MM.1S (cell line): ENCODE results near the gene CDK5RAP1.

ENCODE experiments used
- DNase-seq: peaks from one replicate; pipeline ENCODE4 v3.0.0-alpha.2; 2015
- H2AFZ ChIP-seq: fragments of 300-600 bp; sonication (generic); 2 replicates; pipeline ENCODE4 v1.6.0; 2016; ENCODE audit warnings: antibody characterized with exemption, low read length
- H3F3A ChIP-seq: fragments of 300-600 bp; sonication (generic); 2 replicates; pipeline ENCODE4 v1.6.1; 2016; ENCODE audit warnings: mild to moderate bottlenecking, antibody characterized with exemption, low read length, moderate library complexity, mixed read lengths; ENCODE audit not compliant: insufficient read depth
- H3K27ac ChIP-seq: fragments of 300-600 bp; sonication (generic); 2 replicates; pipeline ENCODE4 v1.5.1; 2016; ENCODE audit warnings: mild to moderate bottlenecking, low read length
- H3K27me3 ChIP-seq: fragments of 300-600 bp; sonication (generic); replicated peaks from 2 replicates; pipeline ENCODE4 v1.6.0; 2016; ENCODE audit warnings: low read length; ENCODE audit not compliant: insufficient read depth
- H3K36me3 ChIP-seq: fragments of 300-600 bp; sonication (generic); replicated peaks from 2 replicates; pipeline ENCODE4 v1.6.1; 2016; ENCODE audit warnings: mild to moderate bottlenecking, low read length, mixed read lengths; ENCODE audit not compliant: insufficient read depth
- H3K4me1 ChIP-seq: fragments of 300-600 bp; sonication (generic); 2 replicates; pipeline ENCODE4 v1.6.1; 2016; ENCODE audit warnings: low read length, mixed read lengths
- H3K4me2 ChIP-seq: fragments of 300-600 bp; sonication (generic); 2 replicates; pipeline ENCODE4 v1.6.0; 2016; ENCODE audit warnings: low read depth, low read length
- H3K4me3 ChIP-seq: fragments of 300-600 bp; sonication (generic); 2 replicates; pipeline ENCODE4 v1.5.1; 2016; ENCODE audit warnings: low read length, mixed read lengths
- H3K79me2 ChIP-seq: fragments of 300-600 bp; sonication (generic); 2 replicates; pipeline ENCODE4 v1.6.1; 2016; ENCODE audit warnings: mixed run types, low read length, mixed read lengths
- H3K9ac ChIP-seq: fragments of 300-600 bp; sonication (generic); 2 replicates; pipeline ENCODE4 v1.6.1; 2016; ENCODE audit warnings: low read length, mixed read lengths
- H3K9me2 ChIP-seq: fragments of 300-600 bp; sonication (generic); replicated peaks from 2 replicates; pipeline ENCODE4 v1.6.1; 2016; ENCODE audit warnings: mild to moderate bottlenecking, low read length, mixed read lengths; ENCODE audit not compliant: insufficient read depth
- H3K9me3 ChIP-seq: fragments of 300-600 bp; sonication (generic); replicated peaks from 2 replicates; pipeline ENCODE4 v1.6.1; 2016; ENCODE audit warnings: mild to moderate bottlenecking, low read length, mixed read lengths; ENCODE audit not compliant: insufficient read depth
- H4K20me1 ChIP-seq: fragments of 300-600 bp; sonication (generic); 2 replicates; pipeline ENCODE4 v1.6.1; 2016; ENCODE audit warnings: mild to moderate bottlenecking, low read length, moderate library complexity, mixed read lengths; ENCODE audit not compliant: insufficient read depth
- CTCF ChIP-seq: fragments of 300-600 bp; sonication (generic); IDR thresholded peaks from 2 replicates; pipeline ENCODE4 v1.5.1; 2016; ENCODE audit warnings: antibody characterized with exemption, low read length, mixed read lengths
- EZH2 ChIP-seq: fragments of 300-600 bp; sonication (generic); optimal IDR thresholded peaks from 2 replicates; pipeline ENCODE3; 2017; ENCODE audit warnings: low read depth, mild to moderate bottlenecking, antibody characterized with exemption, low read length, mixed read lengths
- EZH2phosphoT487 ChIP-seq: fragments of 300-600 bp; sonication (generic); IDR thresholded peaks from 2 replicates; pipeline ENCODE4 v1.6.1; 2018; ENCODE audit warnings: antibody characterized with exemption, low read length

Gene CDK5RAP1

GRCh38 chr20:33410081-33410742, 8.9 kb upstream of the CDK5RAP1 start:
- Histone ChIP-seq H3F3A (no peaks in the 10 kb centered on the region), H4K20me1 (no peaks in the 10 kb centered on the region), H3K27me3 (no peaks in the 10 kb centered on the region), H3K9me2 (no peaks in the 10 kb centered on the region), H3K79me2 (no peaks in the 10 kb centered on the region), H3K4me3 (no peak overlapping the region), H3K9ac (no peak overlapping the region), H3K36me3 (no peaks in the 10 kb centered on the region), H3K27ac (no peak overlapping the region), H3K4me1 (no peaks in the 10 kb centered on the region), H3K4me2 (no peak overlapping the region), H2AFZ (no peak overlapping the region), H3K9me3 (no peaks in the 10 kb centered on the region)
- no peak for DNase-seq
- TF ChIP-seq CTCF (no peak), EZH2phosphoT487 (no peak), EZH2 (no peak)

GRCh38 chr20:33408716-33409654, 7.7 kb upstream of the CDK5RAP1 start:
- H3K9me3 ChIP-seq: no peaks in the 10 kb centered on the region
- no peak overlapping the region for H3K4me3 ChIP-seq
- H2AFZ ChIP-seq: no peak overlapping the region
- no peak overlapping the region for H3K9ac ChIP-seq
- no peak overlapping the region for H3K27ac ChIP-seq
- H3K27me3 ChIP-seq: no peaks in the 10 kb centered on the region
- TF ChIP-seq EZH2phosphoT487 (no peak), EZH2 (no peak), CTCF (no peak)
- H3K79me2 ChIP-seq: no peaks in the 10 kb centered on the region
- no peaks in the 10 kb centered on the region for H3F3A ChIP-seq
- H3K36me3 ChIP-seq: no peaks in the 10 kb centered on the region
- H3K9me2 ChIP-seq: no peaks in the 10 kb centered on the region
- H3K4me2 ChIP-seq: no peak overlapping the region
- H3K4me1 ChIP-seq: no peaks in the 10 kb centered on the region
- DNase-seq: no peak
- H4K20me1 ChIP-seq: no peaks in the 10 kb centered on the region

GRCh38 chr20:33408313-33408712, 7.0 kb upstream of the CDK5RAP1 start:
- no peaks in the 10 kb centered on the region for H3K79me2 ChIP-seq
- no peaks in the 10 kb centered on the region for H4K20me1 ChIP-seq
- H3K27me3 ChIP-seq: no peaks in the 10 kb centered on the region
- no peak for DNase-seq
- no peaks in the 10 kb centered on the region for H3K9me2 ChIP-seq
- H3K4me3 ChIP-seq: no peak overlapping the region
- no peak overlapping the region for H3K4me2 ChIP-seq
- H3K9me3 ChIP-seq: no peaks in the 10 kb centered on the region
- no peak overlapping the region for H3K9ac ChIP-seq
- TF ChIP-seq CTCF (no peak), EZH2phosphoT487 (no peak), EZH2 (no peak)
- H3K4me1 ChIP-seq: no peaks in the 10 kb centered on the region
- H3K27ac ChIP-seq: no peak overlapping the region
- no peaks in the 10 kb centered on the region for H3K36me3 ChIP-seq
- H3F3A ChIP-seq: no peaks in the 10 kb centered on the region
- H2AFZ ChIP-seq: no peak overlapping the region
